ENCODE measurements around the gene PP2D1.

The PP2D1 gene

DNA sequence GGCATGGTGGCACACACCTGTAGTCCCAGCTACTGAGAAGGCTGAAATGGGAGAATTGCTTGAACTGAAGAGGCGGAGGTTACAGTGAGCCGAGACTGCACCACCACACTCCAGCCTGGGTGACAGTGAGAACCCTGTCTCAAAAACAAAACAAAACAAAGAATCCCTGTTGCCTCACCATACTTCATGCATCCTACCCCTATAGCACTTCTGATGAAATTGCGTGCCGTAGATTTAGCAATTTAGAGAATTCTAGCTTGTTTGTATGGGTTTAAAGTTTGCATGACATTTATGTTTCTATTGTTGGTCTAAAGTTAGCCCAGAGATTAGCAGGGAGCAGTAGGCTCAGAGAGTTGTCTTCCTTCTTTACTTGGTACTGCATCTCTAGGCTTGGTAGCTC lies 57.4 kb downstream of the PP2D1 start:
- Histone ChIP-seq H3K4me1 (ENCODE audit: insufficient read depth, poor library complexity, severe bottlenecking) (no peaks in the 10 kb centered on the region), H3K4me3 (ENCODE audit: severe bottlenecking) (no peak overlapping the region), H3K27ac (ENCODE audit: poor library complexity, severe bottlenecking) (no peak overlapping the region), H3K9me3 (ENCODE audit: severe bottlenecking) (no peaks in the 10 kb centered on the region), H3K27me3 (ENCODE audit: insufficient read depth, poor library complexity, severe bottlenecking) (no peaks in the 10 kb centered on the region), H3K36me3 (ENCODE audit: low read depth) (peaks cover 82% of the 10 kb centered on the region)
- ATAC-seq (ENCODE audit: low read depth), result no peak
- no peak for DNase-seq (ENCODE audit: low spot score)
- TF ChIP-seq, protein P1, sequence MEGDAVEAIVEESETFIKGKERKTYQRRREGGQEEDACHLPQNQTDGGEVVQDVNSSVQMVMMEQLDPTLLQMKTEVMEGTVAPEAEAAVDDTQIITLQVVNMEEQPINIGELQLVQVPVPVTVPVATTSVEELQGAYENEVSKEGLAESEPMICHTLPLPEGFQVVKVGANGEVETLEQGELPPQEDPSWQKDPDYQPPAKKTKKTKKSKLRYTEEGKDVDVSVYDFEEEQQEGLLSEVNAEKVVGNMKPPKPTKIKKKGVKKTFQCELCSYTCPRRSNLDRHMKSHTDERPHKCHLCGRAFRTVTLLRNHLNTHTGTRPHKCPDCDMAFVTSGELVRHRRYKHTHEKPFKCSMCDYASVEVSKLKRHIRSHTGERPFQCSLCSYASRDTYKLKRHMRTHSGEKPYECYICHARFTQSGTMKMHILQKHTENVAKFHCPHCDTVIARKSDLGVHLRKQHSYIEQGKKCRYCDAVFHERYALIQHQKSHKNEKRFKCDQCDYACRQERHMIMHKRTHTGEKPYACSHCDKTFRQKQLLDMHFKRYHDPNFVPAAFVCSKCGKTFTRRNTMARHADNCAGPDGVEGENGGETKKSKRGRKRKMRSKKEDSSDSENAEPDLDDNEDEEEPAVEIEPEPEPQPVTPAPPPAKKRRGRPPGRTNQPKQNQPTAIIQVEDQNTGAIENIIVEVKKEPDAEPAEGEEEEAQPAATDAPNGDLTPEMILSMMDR (IDR thresholded peaks at IDR 0.05; ENCODE audit: poor library complexity, severe bottlenecking), result no peak

DNA sequence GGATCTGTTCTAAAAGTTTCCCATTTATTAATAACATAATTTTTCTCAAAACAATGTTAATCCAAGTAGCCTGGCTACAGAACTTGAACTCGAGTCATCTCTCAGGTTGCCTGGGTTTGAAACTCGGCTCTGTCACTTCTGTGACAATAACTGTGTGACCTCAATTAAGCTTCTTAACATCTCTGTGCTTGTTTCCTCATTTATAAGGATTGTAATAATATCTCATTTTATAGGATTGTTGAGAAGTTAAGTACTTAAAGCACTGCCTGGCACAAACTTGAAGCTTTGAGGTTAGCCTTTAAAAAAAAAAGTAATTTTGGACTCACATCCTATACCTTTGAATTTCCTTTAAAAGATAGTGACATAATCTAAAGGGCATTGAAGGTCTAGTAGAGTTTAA lies 61.7 kb downstream of the PP2D1 start:
- H3K36me3 ChIP-seq (ENCODE audit: low read depth), result peaks cover 65% of the 10 kb centered on the region
- no peak for ATAC-seq (ENCODE audit: low read depth)
- no peaks in the 10 kb centered on the region for H3K27me3 ChIP-seq (ENCODE audit: insufficient read depth, poor library complexity, severe bottlenecking)
- H3K4me3 ChIP-seq (ENCODE audit: severe bottlenecking), result no peak overlapping the region
- peaks cover 20% of the 10 kb centered on the region for H3K4me1 ChIP-seq (ENCODE audit: insufficient read depth, poor library complexity, severe bottlenecking)
- DNase-seq (ENCODE audit: low spot score), result no peak
- H3K27ac ChIP-seq (ENCODE audit: poor library complexity, severe bottlenecking), result no peak overlapping the region
- no peaks in the 10 kb centered on the region for H3K9me3 ChIP-seq (ENCODE audit: severe bottlenecking)
- TF ChIP-seq, protein P1 (IDR thresholded peaks at IDR 0.05; ENCODE audit: poor library complexity, severe bottlenecking), result no peak

- H3K9me3 ChIP-seq (ENCODE audit: severe bottlenecking), result no peaks in the 10 kb centered on the region
- no peak for DNase-seq (ENCODE audit: low spot score)
- H3K4me3 ChIP-seq (ENCODE audit: severe bottlenecking), result peak overlapping the region; percentile 76
- no peak for ATAC-seq (ENCODE audit: low read depth)
- H3K27ac ChIP-seq (ENCODE audit: poor library complexity, severe bottlenecking), result peak overlapping the region; percentile 92
- H3K27me3 ChIP-seq (ENCODE audit: insufficient read depth, poor library complexity, severe bottlenecking), result no peaks in the 10 kb centered on the region
- peaks cover 45% of the 10 kb centered on the region for H3K36me3 ChIP-seq (ENCODE audit: low read depth)
- peaks cover 20% of the 10 kb centered on the region for H3K4me1 ChIP-seq (ENCODE audit: insufficient read depth, poor library complexity, severe bottlenecking)
- TF ChIP-seq, protein P1 (IDR thresholded peaks at IDR 0.05; ENCODE audit: poor library complexity, severe bottlenecking), result no peak
Observed at GRCh38 chr3:19948226-19948591, 63.9 kb downstream of the PP2D1 start.

DNA sequence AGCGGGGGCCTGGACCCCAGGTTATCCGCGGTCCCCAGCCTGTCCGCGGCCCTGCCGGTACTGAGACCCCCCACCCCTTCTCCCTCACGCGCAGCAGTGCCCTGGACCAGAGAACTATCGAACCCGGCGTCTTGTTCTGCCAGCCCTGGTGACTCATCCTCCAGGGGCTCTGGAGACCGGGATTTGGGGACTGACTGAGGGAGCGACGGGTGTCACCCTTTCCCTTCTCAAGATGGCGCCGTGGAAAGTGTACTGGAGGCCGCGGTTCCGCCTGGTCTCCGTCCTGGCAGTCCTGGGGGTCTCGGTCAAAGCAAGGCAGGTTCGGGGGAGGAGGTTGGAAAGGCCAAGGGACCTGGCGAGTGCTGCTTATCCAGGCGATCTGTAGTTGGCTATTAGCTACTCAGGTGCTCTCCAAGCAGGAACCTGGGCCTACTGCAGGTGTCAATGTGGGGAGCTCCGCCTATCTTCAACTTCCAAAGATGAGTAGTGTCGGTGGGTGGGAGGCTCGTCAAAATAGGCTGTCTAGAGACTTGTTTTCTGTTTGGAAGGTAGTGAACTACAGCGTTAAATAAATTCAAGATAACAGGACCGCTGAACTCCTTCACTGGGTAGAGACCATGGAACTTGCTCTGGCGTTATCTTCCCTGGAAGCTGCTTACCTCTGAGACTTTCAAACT lies 64.4 kb downstream of the PP2D1 start:
- TF ChIP-seq, protein P1 (IDR thresholded peaks at IDR 0.05; ENCODE audit: poor library complexity, severe bottlenecking), result no peak
- DNase-seq (ENCODE audit: low spot score), result peak; percentile 51

GRCh38 chr3:19946832-19947548 lies 65.1 kb downstream of the PP2D1 start, which contains the start of gene RAB5A:
Gene RAB5A, plus strand, starts transcription at chr3:19947097. Its CDS starts 3,802 bp downstream, at chr3:19950899.
- H3K27ac ChIP-seq (ENCODE audit: poor library complexity, severe bottlenecking), result peak within 1 kb of the TSS; percentile 92
- H3K4me3 ChIP-seq (ENCODE audit: severe bottlenecking), result peak within 1 kb of the TSS; percentile 76
- H3K4me1 ChIP-seq (ENCODE audit: insufficient read depth, poor library complexity, severe bottlenecking), result peaks cover 20% of the 10 kb centered on the region
- H3K27me3 ChIP-seq (ENCODE audit: insufficient read depth, poor library complexity, severe bottlenecking), result no peaks in the 10 kb centered on the region
- TF ChIP-seq, protein P1 (IDR thresholded peaks at IDR 0.05; ENCODE audit: poor library complexity, severe bottlenecking), result no peak
- H3K36me3 ChIP-seq (ENCODE audit: low read depth), result peaks cover 33% of the 10 kb centered on the region
- DNase-seq (ENCODE audit: low spot score) (peak; percentile 98), ATAC-seq (ENCODE audit: low read depth) (peak; percentile 91)
- H3K9me3 ChIP-seq (ENCODE audit: severe bottlenecking), result no peaks in the 10 kb centered on the region

More for the DNA sequence above, 64.4 kb downstream of the PP2D1 start:
- peak overlapping the region; percentile 92 for H3K27ac ChIP-seq (ENCODE audit: poor library complexity, severe bottlenecking)
- no peaks in the 10 kb centered on the region for H3K27me3 ChIP-seq (ENCODE audit: insufficient read depth, poor library complexity, severe bottlenecking)
- H3K9me3 ChIP-seq (ENCODE audit: severe bottlenecking), result no peaks in the 10 kb centered on the region
- ATAC-seq (ENCODE audit: low read depth), result peak; percentile 54
- H3K4me1 ChIP-seq (ENCODE audit: insufficient read depth, poor library complexity, severe bottlenecking), result peaks cover 20% of the 10 kb centered on the region
- H3K4me3 ChIP-seq (ENCODE audit: severe bottlenecking), result peak overlapping the region; percentile 76
- peaks cover 40% of the 10 kb centered on the region for H3K36me3 ChIP-seq (ENCODE audit: low read depth)
